Measurements from ENCODE around the gene METTL22.

The METTL22 gene

GRCh38 chr16:8585857-8586256 lies 35.6 kb upstream of the METTL22 start:
- Mint-ChIP-seq H3K4me1 (peaks cover 5% of the 10 kb centered on the region), H3K27me3 (peaks cover 66% of the 10 kb centered on the region), H3K4me3 (no peak overlapping the region), H3K36me3 (ENCODE audit: insufficient read depth) (no peaks in the 10 kb centered on the region), H3K9me3 (no peaks in the 10 kb centered on the region), H3K27ac (ENCODE audit: low read depth) (no peak overlapping the region)
- DNase-seq (ENCODE audit: low spot score in 2 of 2) (no peak), ATAC-seq (replicated peaks; ENCODE audit: extremely low read depth, poor library complexity, severe bottlenecking) (no peak)

- no peaks in the 10 kb centered on the region for H3K36me3 Mint-ChIP-seq (ENCODE audit: insufficient read depth)
- no peak for ATAC-seq (replicated peaks; ENCODE audit: extremely low read depth, poor library complexity, severe bottlenecking)
Observed at GRCh38 chr16:8587065-8587464, 34.4 kb upstream of the METTL22 start.

GRCh38 chr16:8588682-8589056 lies 32.8 kb upstream of the METTL22 start:
- no peak for DNase-seq (ENCODE audit: low spot score in 2 of 2)
- Mint-ChIP-seq H3K27ac (ENCODE audit: low read depth) (no peak overlapping the region), H3K9me3 (no peaks in the 10 kb centered on the region), H3K4me1 (no peaks in the 10 kb centered on the region), H3K27me3 (peaks cover 49% of the 10 kb centered on the region), H3K36me3 (ENCODE audit: insufficient read depth) (no peaks in the 10 kb centered on the region), H3K4me3 (no peak overlapping the region)
- no peak for ATAC-seq (replicated peaks; ENCODE audit: extremely low read depth, poor library complexity, severe bottlenecking)

More at GRCh38 chr16:8587065-8587464, 34.4 kb upstream of the METTL22 start:
- Mint-ChIP-seq H3K27me3 (peaks cover 59% of the 10 kb centered on the region), H3K9me3 (no peaks in the 10 kb centered on the region), H3K4me1 (peaks cover under 1% of the 10 kb centered on the region), H3K27ac (ENCODE audit: low read depth) (no peak overlapping the region), H3K4me3 (no peak overlapping the region)
- no peak for DNase-seq (ENCODE audit: low spot score in 2 of 2)

- DNase-seq (ENCODE audit: low spot score in 2 of 2) (no peak), ATAC-seq (replicated peaks; ENCODE audit: extremely low read depth, poor library complexity, severe bottlenecking) (no peak)
- no peaks in the 10 kb centered on the region for H3K4me1 Mint-ChIP-seq
- no peaks in the 10 kb centered on the region for H3K36me3 Mint-ChIP-seq (ENCODE audit: insufficient read depth)
- H3K9me3 Mint-ChIP-seq = no peaks in the 10 kb centered on the region
- peaks cover 43% of the 10 kb centered on the region for H3K27me3 Mint-ChIP-seq
- no peak overlapping the region for H3K4me3 Mint-ChIP-seq
- no peak overlapping the region for H3K27ac Mint-ChIP-seq (ENCODE audit: low read depth)
Observed at GRCh38 chr16:8589057-8589899, 32.2 kb upstream of the METTL22 start.

GRCh38 chr16:8589900-8590688 lies 31.4 kb upstream of the METTL22 start, which contains the start of gene TMEM114:
TSS of gene TMEM114 (minus strand) at chr16:8590511. CDS start at chr16:8589838, 673 bp downstream.
- Mint-ChIP-seq H3K36me3 (ENCODE audit: insufficient read depth) (no peaks in the 10 kb centered on the region), H3K27me3 (peaks cover 35% of the 10 kb centered on the region), H3K4me1 (no peaks in the 10 kb centered on the region), H3K27ac (ENCODE audit: low read depth) (no peak within 1 kb of the TSS), H3K4me3 (no peak within 1 kb of the TSS), H3K9me3 (no peaks in the 10 kb centered on the region)
- no peak for DNase-seq (ENCODE audit: low spot score in 2 of 2)
- ATAC-seq (replicated peaks; ENCODE audit: extremely low read depth, poor library complexity, severe bottlenecking) = no peak

GRCh38 chr16:8590811-8591210 lies 30.7 kb upstream of the METTL22 start:
- Mint-ChIP-seq H3K9me3 (no peaks in the 10 kb centered on the region), H3K27me3 (peaks cover 27% of the 10 kb centered on the region), H3K27ac (ENCODE audit: low read depth) (no peak overlapping the region), H3K36me3 (ENCODE audit: insufficient read depth) (no peaks in the 10 kb centered on the region), H3K4me3 (no peak overlapping the region), H3K4me1 (no peaks in the 10 kb centered on the region)
- ATAC-seq (replicated peaks; ENCODE audit: extremely low read depth, poor library complexity, severe bottlenecking) (no peak), DNase-seq (ENCODE audit: low spot score in 2 of 2) (no peak)

- Mint-ChIP-seq H3K4me1 (no peaks in the 10 kb centered on the region), H3K4me3 (no peak overlapping the region), H3K27ac (ENCODE audit: low read depth) (no peak overlapping the region), H3K36me3 (ENCODE audit: insufficient read depth) (no peaks in the 10 kb centered on the region), H3K27me3 (peaks cover 25% of the 10 kb centered on the region), H3K9me3 (no peaks in the 10 kb centered on the region)
- DNase-seq (ENCODE audit: low spot score in 2 of 2) (no peak), ATAC-seq (replicated peaks; ENCODE audit: extremely low read depth, poor library complexity, severe bottlenecking) (no peak)
Observed at GRCh38 chr16:8591451-8591850, 30.0 kb upstream of the METTL22 start.

GRCh38 chr16:8594149-8594666 lies 27.3 kb upstream of the METTL22 start:
- Mint-ChIP-seq H3K9me3 (no peaks in the 10 kb centered on the region), H3K36me3 (ENCODE audit: insufficient read depth) (no peaks in the 10 kb centered on the region), H3K4me3 (no peak overlapping the region), H3K27ac (ENCODE audit: low read depth) (no peak overlapping the region), H3K27me3 (no peaks in the 10 kb centered on the region), H3K4me1 (no peaks in the 10 kb centered on the region)
- ATAC-seq (replicated peaks; ENCODE audit: extremely low read depth, poor library complexity, severe bottlenecking) (no peak), DNase-seq (ENCODE audit: low spot score in 2 of 2) (no peak)

GRCh38 chr16:8595783-8596182 lies 25.7 kb upstream of the METTL22 start:
- Mint-ChIP-seq H3K4me3 (no peak overlapping the region), H3K27ac (ENCODE audit: low read depth) (no peak overlapping the region), H3K9me3 (no peaks in the 10 kb centered on the region), H3K36me3 (ENCODE audit: insufficient read depth) (no peaks in the 10 kb centered on the region), H3K4me1 (no peaks in the 10 kb centered on the region), H3K27me3 (no peaks in the 10 kb centered on the region)
- DNase-seq (ENCODE audit: low spot score in 2 of 2) (no peak), ATAC-seq (replicated peaks; ENCODE audit: extremely low read depth, poor library complexity, severe bottlenecking) (no peak)

GRCh38 chr16:8596581-8596980 lies 24.9 kb upstream of the METTL22 start:
- no peak overlapping the region for H3K4me3 Mint-ChIP-seq
- H3K27ac Mint-ChIP-seq (ENCODE audit: low read depth) = no peak overlapping the region
- no peak for DNase-seq (ENCODE audit: low spot score in 2 of 2)
- ATAC-seq (replicated peaks; ENCODE audit: extremely low read depth, poor library complexity, severe bottlenecking) = no peak
- no peaks in the 10 kb centered on the region for H3K4me1 Mint-ChIP-seq
- H3K9me3 Mint-ChIP-seq = no peaks in the 10 kb centered on the region
- no peaks in the 10 kb centered on the region for H3K36me3 Mint-ChIP-seq (ENCODE audit: insufficient read depth)
- H3K27me3 Mint-ChIP-seq = no peaks in the 10 kb centered on the region

GRCh38 chr16:8600144-8600775 lies 21.2 kb upstream of the METTL22 start:
- Mint-ChIP-seq H3K27ac (ENCODE audit: low read depth) (no peak overlapping the region), H3K27me3 (peaks cover 7% of the 10 kb centered on the region), H3K36me3 (ENCODE audit: insufficient read depth) (no peaks in the 10 kb centered on the region), H3K4me3 (no peak overlapping the region), H3K9me3 (no peaks in the 10 kb centered on the region), H3K4me1 (no peaks in the 10 kb centered on the region)
- DNase-seq (ENCODE audit: low spot score in 2 of 2) (no peak), ATAC-seq (replicated peaks; ENCODE audit: extremely low read depth, poor library complexity, severe bottlenecking) (no peak)

GRCh38 chr16:8605554-8605953 lies 15.9 kb upstream of the METTL22 start:
- H3K27me3 Mint-ChIP-seq = peaks cover 34% of the 10 kb centered on the region
- no peak overlapping the region for H3K4me3 Mint-ChIP-seq
- H3K36me3 Mint-ChIP-seq (ENCODE audit: insufficient read depth) = no peaks in the 10 kb centered on the region
- no peaks in the 10 kb centered on the region for H3K4me1 Mint-ChIP-seq
- H3K9me3 Mint-ChIP-seq = no peaks in the 10 kb centered on the region
- ATAC-seq (replicated peaks; ENCODE audit: extremely low read depth, poor library complexity, severe bottlenecking) (no peak), DNase-seq (ENCODE audit: low spot score in 2 of 2) (no peak)
- no peak overlapping the region for H3K27ac Mint-ChIP-seq (ENCODE audit: low read depth)

Data from central memory CD8-positive, alpha-beta T cell (primary cell).